ENCODE results near the gene PYGL.

Gene PYGL

GRCh38 chr14:50970886-50971781 is 26.9 kb upstream of the PYGL start:
- TF ChIP-seq MYC (IDR thresholded peaks at IDR 0.05; ENCODE audit: low read depth, low read length) = no peak
- TF ChIP-seq POLR2A (IDR thresholded peaks at IDR 0.05; ENCODE audit: extremely low read depth, insufficient read length) = no peak
- TF ChIP-seq CTCF (IDR thresholded peaks at IDR 0.05; ENCODE audit: low read depth, low read length) = no peak
- TF ChIP-seq, protein P1, sequence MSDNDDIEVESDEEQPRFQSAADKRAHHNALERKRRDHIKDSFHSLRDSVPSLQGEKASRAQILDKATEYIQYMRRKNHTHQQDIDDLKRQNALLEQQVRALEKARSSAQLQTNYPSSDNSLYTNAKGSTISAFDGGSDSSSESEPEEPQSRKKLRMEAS (IDR thresholded peaks at IDR 0.05; ENCODE audit: low read depth, low read length) = no peak
- DNase-seq (ENCODE audit: low read depth) = no peak

GRCh38 chr14:50967790-50968189 is 23.5 kb upstream of the PYGL start:
- TF ChIP-seq, protein P1 (IDR thresholded peaks at IDR 0.05; ENCODE audit: low read depth, low read length) = no peak
- no peak for TF ChIP-seq CTCF (IDR thresholded peaks at IDR 0.05; ENCODE audit: low read depth, low read length)
- no peak for TF ChIP-seq MYC (IDR thresholded peaks at IDR 0.05; ENCODE audit: low read depth, low read length)
- TF ChIP-seq POLR2A (IDR thresholded peaks at IDR 0.05; ENCODE audit: extremely low read depth, insufficient read length) = no peak
- DNase-seq (ENCODE audit: low read depth) = no peak
- no peak overlapping the region for H3K4me3 ChIP-seq (ENCODE audit: low read depth, low read length)

More at GRCh38 chr14:50970886-50971781, 26.9 kb upstream of the PYGL start:
- H3K4me3 ChIP-seq (ENCODE audit: low read depth, low read length) = no peak overlapping the region

GRCh38 chr14:50967103-50967502 is 22.8 kb upstream of the PYGL start:
- no peak for DNase-seq (ENCODE audit: low read depth)
- TF ChIP-seq MYC (IDR thresholded peaks at IDR 0.05; ENCODE audit: low read depth, low read length) = no peak
- TF ChIP-seq POLR2A (IDR thresholded peaks at IDR 0.05; ENCODE audit: extremely low read depth, insufficient read length) = no peak
- TF ChIP-seq, protein P1 (IDR thresholded peaks at IDR 0.05; ENCODE audit: low read depth, low read length) = no peak
- no peak for TF ChIP-seq CTCF (IDR thresholded peaks at IDR 0.05; ENCODE audit: low read depth, low read length)
- H3K4me3 ChIP-seq (ENCODE audit: low read depth, low read length) = no peak overlapping the region

- no peak for DNase-seq (ENCODE audit: low read depth)
- no peak for TF ChIP-seq POLR2A (IDR thresholded peaks at IDR 0.05; ENCODE audit: extremely low read depth, insufficient read length)
These were observed 20.6 kb upstream of the PYGL start for GRCh38 chr14:50964683-50965390.

GRCh38 chr14:50963919-50964318 is 19.6 kb upstream of the PYGL start:
- TF ChIP-seq MYC (IDR thresholded peaks at IDR 0.05; ENCODE audit: low read depth, low read length) (no peak), POLR2A (IDR thresholded peaks at IDR 0.05; ENCODE audit: extremely low read depth, insufficient read length) (no peak), CTCF (IDR thresholded peaks at IDR 0.05; ENCODE audit: low read depth, low read length) (no peak)
- TF ChIP-seq, protein P1 (IDR thresholded peaks at IDR 0.05; ENCODE audit: low read depth, low read length) = no peak
- DNase-seq (ENCODE audit: low read depth) = no peak
- no peak overlapping the region for H3K4me3 ChIP-seq (ENCODE audit: low read depth, low read length)

More at GRCh38 chr14:50964683-50965390, 20.6 kb upstream of the PYGL start:
- H3K4me3 ChIP-seq (ENCODE audit: low read depth, low read length) = no peak overlapping the region

- TF ChIP-seq, protein P1 (IDR thresholded peaks at IDR 0.05; ENCODE audit: low read depth, low read length) = no peak
- TF ChIP-seq MYC (IDR thresholded peaks at IDR 0.05; ENCODE audit: low read depth, low read length) (no peak), POLR2A (IDR thresholded peaks at IDR 0.05; ENCODE audit: extremely low read depth, insufficient read length) (no peak), CTCF (IDR thresholded peaks at IDR 0.05; ENCODE audit: low read depth, low read length) (no peak)
- no peak for DNase-seq (ENCODE audit: low read depth)
- H3K4me3 ChIP-seq (ENCODE audit: low read depth, low read length) = no peak overlapping the region
These were observed 17.4 kb upstream of the PYGL start for GRCh38 chr14:50961605-50962221.
